Measurements from ENCODE around the gene KIF16B. TPM values are rescaled to one million over a fixed set of nuclear protein-coding genes. Genes with fewer than 3 reads are reported as not detected.

Gene KIF16B
- total RNA-seq, 1 experiment from 2014 or later: 16.6 TPM

GRCh38 chr20:16541226-16541625 lies 32.0 kb downstream of the KIF16B start:
- Histone ChIP-seq H3K36me3 (ENCODE audit: control insufficient read depth, insufficient read depth, low read length) (no peaks in the 10 kb centered on the region), H3K9me3 (ENCODE audit: control insufficient read depth, insufficient read depth, low read depth, low read length) (no peaks in the 10 kb centered on the region), H3K27ac (ENCODE audit: low read length) (no peak overlapping the region), H3K4me3 (ENCODE audit: low read depth in 2 of 2, low read length in 2 of 2) (no peak overlapping the region), H3K27me3 (ENCODE audit: control insufficient read depth, insufficient read depth, low read length) (no peaks in the 10 kb centered on the region), H3K4me1 (ENCODE audit: control insufficient read depth, insufficient read depth, low read length) (no peaks in the 10 kb centered on the region)
- intact Hi-C loops (cut with micrococcal nuclease; ENCODE audit: unreplicated experiment) (no loop called here), in situ Hi-C loops (cut with HindIII; ENCODE audit: low pct_unique_long_range_greater_than_20kb, low sequenced_read_pairs) (no loop called here)
- CTCF ChIA-PET: no interaction called here
- POLR2A ChIA-PET: no interaction called here
- TF ChIP-seq REST (IDR thresholded peaks at IDR 0.05; ENCODE audit: insufficient read depth in 1 of 2, low read depth in 2 of 2, low read length in 1 of 2) (no peak), CTCF (IDR thresholded peaks at IDR 0.05) (no peak), TCF7L2 (IDR thresholded peaks at IDR 0.05; ENCODE audit: low read depth, low read length) (no peak), POLR2AphosphoS5 (IDR thresholded peaks at IDR 0.05; ENCODE audit: low read depth, low read length) (no peak), SIN3A (IDR thresholded peaks at IDR 0.05; ENCODE audit: borderline replicate concordance, insufficient read depth, low read depth, low read length) (no peak)
- no TSS peak for BruUV-seq (replicated peaks)
- DNase-seq (ENCODE audit: low read depth, low spot score) (no peak), ATAC-seq (no peak)

GRCh38 chr20:16539280-16540021 lies 33.8 kb downstream of the KIF16B start:
- H3K36me3 ChIP-seq (ENCODE audit: control insufficient read depth, insufficient read depth, low read length): no peaks in the 10 kb centered on the region
- ATAC-seq (no peak), DNase-seq (ENCODE audit: low read depth, low spot score) (no peak)
- H3K27me3 ChIP-seq (ENCODE audit: control insufficient read depth, insufficient read depth, low read length): no peaks in the 10 kb centered on the region
- in situ Hi-C loops (cut with HindIII; ENCODE audit: low pct_unique_long_range_greater_than_20kb, low sequenced_read_pairs) (no loop called here), intact Hi-C loops (cut with micrococcal nuclease; ENCODE audit: unreplicated experiment) (no loop called here)
- no peak for TF ChIP-seq TCF7L2 (IDR thresholded peaks at IDR 0.05; ENCODE audit: low read depth, low read length)
- TF ChIP-seq POLR2AphosphoS5 (IDR thresholded peaks at IDR 0.05; ENCODE audit: low read depth, low read length): no peak
- TF ChIP-seq CTCF (IDR thresholded peaks at IDR 0.05): no peak
- no peak for TF ChIP-seq SIN3A (IDR thresholded peaks at IDR 0.05; ENCODE audit: borderline replicate concordance, insufficient read depth, low read depth, low read length)
- TF ChIP-seq REST (IDR thresholded peaks at IDR 0.05; ENCODE audit: insufficient read depth in 1 of 2, low read depth in 2 of 2, low read length in 1 of 2): no peak
- no peak overlapping the region for H3K27ac ChIP-seq (ENCODE audit: low read length)
- H3K4me3 ChIP-seq (ENCODE audit: low read depth in 2 of 2, low read length in 2 of 2): no peak overlapping the region
- CTCF ChIA-PET: no interaction called here
- BruUV-seq (replicated peaks): no TSS peak
- POLR2A ChIA-PET: no interaction called here
- no peaks in the 10 kb centered on the region for H3K9me3 ChIP-seq (ENCODE audit: control insufficient read depth, insufficient read depth, low read depth, low read length)
- no peaks in the 10 kb centered on the region for H3K4me1 ChIP-seq (ENCODE audit: control insufficient read depth, insufficient read depth, low read length)
